Gastroesophageal sphincter (tissue), 4 donors: Measurements from ENCODE around the gene FAM210B. TPM values are rescaled to one million over a fixed set of nuclear protein-coding genes. Genes with fewer than 3 reads are reported as not detected.
A peak's percentile ranks its signal among the peaks of the same experiment; 100 is the strongest.

Experiments
- ATAC-seq: fragments of 150-250 bp; one replicate; pipeline ENCODE4 v1.9.1; 2016; ENCODE audit warnings: mild to moderate bottlenecking, moderate library complexity
- H3K27ac ChIP-seq, 4 donors: fragments of 200-600 bp; sonication (generic) in 3 of 4; 1 replicate in 3 of 4; 2 replicates in 1 of 4; pipeline ENCODE4 v1.5.1; 2016 to 2019
- H3K27me3 ChIP-seq: fragments of 200-600 bp; sonication (generic); one replicate; pipeline ENCODE4 v1.5.1; 2019
- H3K36me3 ChIP-seq, 2 donors: fragments of 200-600 bp; sonication (generic); one replicate each; pipeline ENCODE4 v1.5.1; 2019; ENCODE audit warnings: control low read depth in 1 of 2
- H3K4me1 ChIP-seq, 3 donors: fragments of 200-600 bp; sonication (generic); 1 replicate in 2 of 3; 2 replicates in 1 of 3; pipeline ENCODE4 v1.5.1; 2016 to 2019; ENCODE audit warnings: control low read depth in 2 of 3
- H3K4me3 ChIP-seq, 2 donors: fragments of 200-600 bp; sonication (generic); one replicate each; pipeline ENCODE4 v1.5.1; 2019; ENCODE audit warnings: mild to moderate bottlenecking in 1 of 2, moderate library complexity in 1 of 2
- H3K9me3 ChIP-seq, 3 donors: fragments of 200-600 bp; sonication (generic); one replicate each; pipeline ENCODE4 v1.5.1; 2017 to 2019; ENCODE audit warnings: control low read depth in 2 of 3
- CTCF ChIP-seq, 4 experiments: fragments of 200-600 bp in 2 of 4; fragments of 450-650 bp in 2 of 4; sonication (generic) in 1 of 4; IDR thresholded peaks; one replicate each; pipeline ENCODE4 v1.5.1; 2017 to 2019; ENCODE audit warnings: antibody characterized with exemption in 4 of 4, mild to moderate bottlenecking in 2 of 4, moderate library complexity in 2 of 4
- EP300 ChIP-seq: sonication (generic); formaldehyde crosslinking; IDR thresholded peaks from one replicate; pipeline ENCODE4 v1.6.1; 2017; ENCODE audit warnings: antibody characterized with exemption, mild to moderate bottlenecking
- POLR2A ChIP-seq, 2 donors: fragments of 450-650 bp; IDR thresholded peaks; one replicate each; pipeline ENCODE4 v1.6.1; 2017; ENCODE audit warnings: antibody characterized with exemption in 2 of 2, mild to moderate bottlenecking in 2 of 2, moderate library complexity in 1 of 2
- POLR2AphosphoS5 ChIP-seq: sonication (generic); formaldehyde crosslinking; IDR thresholded peaks from one replicate; pipeline ENCODE4 v1.6.1; 2017; ENCODE audit warnings: antibody characterized with exemption
- WGBS, 2 donors: methylation state at CpG; one replicate each; pipeline ENCODE4 v1.1.5; 2018; ENCODE audit warnings: low coverage in 1 of 2; 5-methylcytosine and 5-hydroxymethylcytosine counted together
- total RNA-seq, 4 donors: library from RNA; depleted of rRNA; stranded (reverse); fragments of >200 nt; gene quantifications; one replicate each; pipeline ENCODE4 v1.1.0, GENCODE V29; 2016

The FAM210B gene
- total RNA-seq, 4 donors from 2014 or later, result 57.4 to 79.9 (median 59.3) TPM

DNA sequence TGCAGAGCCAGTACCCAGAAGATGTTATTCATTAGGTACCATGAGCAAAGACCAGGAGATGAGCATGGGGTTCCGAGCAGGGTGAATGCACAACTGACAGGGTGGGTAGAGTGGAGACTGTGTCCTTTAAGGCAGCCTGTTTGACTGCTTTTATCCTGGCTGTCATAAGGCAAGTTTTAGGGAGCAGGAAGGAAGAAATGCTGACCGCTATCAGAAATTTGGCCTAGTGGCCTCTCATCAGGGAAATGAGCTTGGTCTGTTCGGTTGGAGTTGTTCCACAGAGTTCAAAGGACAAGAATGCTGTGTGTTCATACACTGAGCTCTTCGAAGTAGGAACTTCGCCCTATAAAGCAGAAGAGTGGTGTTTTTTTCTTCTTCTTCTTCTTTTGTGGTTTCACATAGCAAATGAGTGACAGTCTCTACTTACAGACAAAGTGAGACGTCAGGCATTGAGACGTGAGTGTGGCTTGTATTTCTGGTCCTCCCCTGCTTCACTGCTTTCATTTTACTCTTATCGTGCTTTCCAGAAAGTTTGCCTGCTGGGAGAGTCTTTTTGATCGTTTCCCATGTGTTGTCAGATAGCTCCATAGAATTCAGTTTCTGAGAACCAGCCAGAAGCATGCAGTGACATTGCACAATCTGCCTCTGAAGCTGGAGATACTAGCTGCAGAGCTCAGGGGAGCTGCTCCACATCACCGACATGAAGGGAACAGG is 53.1 kb downstream of the FAM210B start, which contains the start of gene CASS4:
Gene CASS4, plus strand, starts transcription at position 502 of the 714 bp plus-strand sequence. Its CDS starts 199 bp downstream, at position 701.
- Histone ChIP-seq H3K36me3 (peaks cover 0 to 27% of the 10 kb centered on the region in 2 donors), H3K4me1 (peaks cover 0 to 25% (median 4%) of the 10 kb centered on the region in 3 donors), H3K4me3 (peak within 1 kb of the TSS; percentile 1 to 30), H3K9me3 (no peaks in the 10 kb centered on the region), H3K27ac (peak within 1 kb of the TSS in 3 of 4 donors; percentile 63 to 72 (median 67)), H3K27me3 (no peaks in the 10 kb centered on the region)
- peak; percentile 81 for ATAC-seq
- WGBS, 2 donors, result 31 to 66% methylated on average over 8 to 9 of the region's 10 CpGs
- TF ChIP-seq POLR2A (IDR thresholded peaks at IDR 0.05) (peak in 1 of 2 donors; percentile 21), POLR2AphosphoS5 (no peak), EP300 (no peak), CTCF (IDR thresholded peaks at IDR 0.05) (peak in 1 of 4 experiments; percentile 6)

- Histone ChIP-seq H3K9me3 (no peaks in the 10 kb centered on the region), H3K27me3 (no peaks in the 10 kb centered on the region), H3K4me1 (peaks cover 0 to 25% (median 4%) of the 10 kb centered on the region in 3 donors), H3K27ac (peak overlapping the region in 3 of 4 donors; percentile 63 to 72 (median 67)), H3K36me3 (peaks cover 0 to 22% of the 10 kb centered on the region in 2 donors), H3K4me3 (peak overlapping the region; percentile 1 to 30)
- no peak for ATAC-seq
- TF ChIP-seq EP300, result no peak
- no peak for TF ChIP-seq POLR2AphosphoS5
- TF ChIP-seq CTCF (IDR thresholded peaks at IDR 0.05), result no peak
- TF ChIP-seq POLR2A (IDR thresholded peaks at IDR 0.05), result no peak
- WGBS, 2 donors, result 85 to 86% methylated on average over 7 of the region's 7 CpGs
These were observed 53.7 kb downstream of the FAM210B start for GRCh38 chr20:56412473-56412790.

DNA sequence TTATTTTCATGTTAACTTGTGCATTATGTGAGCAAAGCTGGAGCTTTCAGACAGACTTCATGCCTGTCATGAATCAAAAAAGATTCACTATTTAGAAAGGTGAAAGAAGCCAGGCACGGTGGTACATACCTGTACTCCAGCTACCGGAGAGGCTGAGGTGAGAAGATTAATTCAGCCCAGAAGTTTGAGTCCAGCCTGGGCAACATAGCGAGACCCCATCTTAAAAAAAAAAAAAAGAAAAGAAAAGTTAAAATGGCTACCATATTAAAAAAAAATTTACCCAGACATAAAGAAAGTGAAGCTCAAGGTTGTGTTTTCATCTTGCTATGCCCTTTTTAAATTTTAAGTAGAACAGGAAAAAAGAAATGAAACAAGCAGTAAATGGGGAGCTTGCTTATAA is 54.2 kb downstream of the FAM210B start:
- Histone ChIP-seq H3K9me3 (no peaks in the 10 kb centered on the region), H3K27ac (peak overlapping the region in 3 of 4 donors; percentile 63 to 72 (median 67)), H3K4me1 (peaks cover 0 to 25% (median 4%) of the 10 kb centered on the region in 3 donors), H3K36me3 (peaks cover 0 to 17% of the 10 kb centered on the region in 2 donors), H3K27me3 (no peaks in the 10 kb centered on the region), H3K4me3 (peak overlapping the region in 1 of 2 donors; percentile 30)
- TF ChIP-seq CTCF (IDR thresholded peaks at IDR 0.05), result no peak
- no peak for TF ChIP-seq EP300
- TF ChIP-seq POLR2AphosphoS5, result no peak
- TF ChIP-seq POLR2A (IDR thresholded peaks at IDR 0.05), result no peak
- ATAC-seq, result no peak
- 96 to 100% methylated on average over 3 of the region's 3 CpGs for WGBS, 2 donors

DNA sequence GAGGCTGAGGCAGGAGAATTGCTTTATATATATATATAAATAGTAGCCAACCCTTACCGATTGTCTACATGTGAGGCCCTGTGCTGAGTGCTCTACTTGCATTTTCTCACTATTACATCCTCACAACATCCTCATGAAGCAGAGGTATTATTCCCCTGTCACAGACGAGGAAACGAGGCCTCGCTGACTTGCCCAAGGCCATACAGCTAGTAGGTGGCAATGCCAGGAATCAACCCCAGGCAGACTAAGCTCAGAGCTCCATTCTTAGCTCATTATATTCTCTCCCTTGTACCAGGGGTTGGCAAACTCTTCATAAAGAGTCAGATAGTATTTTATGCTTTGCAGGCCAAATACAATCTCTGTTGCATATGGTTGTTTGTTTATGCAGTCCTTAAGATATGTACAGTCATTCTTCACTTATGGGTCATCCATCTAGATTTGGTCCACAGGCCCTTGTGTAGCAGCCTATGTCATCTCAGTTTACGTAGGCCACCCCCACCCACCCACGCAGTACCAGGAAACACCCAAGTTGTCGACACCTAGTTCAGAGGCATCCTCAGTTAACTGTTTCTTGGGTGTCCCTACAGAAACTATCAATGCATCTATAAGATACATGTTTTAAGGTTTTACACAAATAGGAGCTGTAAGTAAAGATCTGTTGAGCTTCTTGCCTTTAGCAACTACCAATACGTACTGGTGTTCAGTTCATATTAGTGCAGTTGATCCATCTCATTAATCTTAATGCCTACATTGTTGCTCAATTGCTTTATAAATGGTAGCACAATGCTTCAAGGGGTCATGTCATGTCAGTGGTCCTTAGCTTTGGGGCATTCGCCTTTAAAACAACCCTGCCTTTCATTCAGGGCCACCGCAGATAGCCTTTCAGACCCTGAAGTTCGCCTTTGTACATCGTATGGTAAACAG is 56.3 kb downstream of the FAM210B start:
- Histone ChIP-seq H3K27ac (no peak overlapping the region), H3K27me3 (no peaks in the 10 kb centered on the region), H3K9me3 (no peaks in the 10 kb centered on the region), H3K4me3 (no peak overlapping the region), H3K36me3 (peaks cover 0 to 3% of the 10 kb centered on the region in 2 donors), H3K4me1 (peaks cover 0 to 25% (median 4%) of the 10 kb centered on the region in 3 donors)
- 77 to 93% methylated on average over 3 to 12 of the region's 12 CpGs for whole genome bisulfite sequencing, 2 donors
- TF ChIP-seq POLR2A (IDR thresholded peaks at IDR 0.05) (no peak), POLR2AphosphoS5 (no peak), CTCF (IDR thresholded peaks at IDR 0.05) (no peak), EP300 (no peak)
- no peak for ATAC-seq
